ENCODE data around the gene NTN1.

Gene NTN1

DNA sequence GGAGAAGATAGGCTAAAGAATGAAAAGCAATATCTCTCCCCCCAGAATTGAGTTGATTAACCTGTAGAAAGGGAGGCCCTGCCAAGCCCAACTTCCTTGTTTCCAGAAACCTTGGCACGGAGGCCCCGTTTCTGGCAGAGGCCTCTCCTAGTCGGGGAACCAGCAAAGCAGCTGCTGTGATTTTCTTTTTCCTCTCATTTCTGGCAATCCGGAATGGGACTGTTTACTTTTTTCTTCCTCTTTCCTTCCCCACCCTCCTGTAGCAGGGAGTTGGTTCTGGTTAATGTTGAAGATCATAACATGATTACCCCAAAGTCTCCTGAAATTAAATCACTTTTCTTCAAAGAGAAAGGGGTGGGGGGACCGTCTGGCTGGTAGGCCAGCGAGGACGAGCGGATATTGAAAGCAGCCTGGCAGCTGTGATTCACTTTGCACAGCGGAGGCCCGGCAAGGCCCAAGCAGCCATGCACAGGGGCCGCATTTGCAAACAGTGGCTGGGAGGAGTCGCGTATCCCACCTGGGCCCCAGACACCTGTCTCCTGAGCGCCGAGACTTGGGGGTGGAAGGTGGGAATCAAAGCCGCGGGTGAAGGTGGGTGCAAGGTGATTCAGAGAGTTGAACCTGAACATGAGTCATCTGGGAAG is 51.5 kb downstream of the NTN1 start:
- TF ChIP-seq, protein P1, sequence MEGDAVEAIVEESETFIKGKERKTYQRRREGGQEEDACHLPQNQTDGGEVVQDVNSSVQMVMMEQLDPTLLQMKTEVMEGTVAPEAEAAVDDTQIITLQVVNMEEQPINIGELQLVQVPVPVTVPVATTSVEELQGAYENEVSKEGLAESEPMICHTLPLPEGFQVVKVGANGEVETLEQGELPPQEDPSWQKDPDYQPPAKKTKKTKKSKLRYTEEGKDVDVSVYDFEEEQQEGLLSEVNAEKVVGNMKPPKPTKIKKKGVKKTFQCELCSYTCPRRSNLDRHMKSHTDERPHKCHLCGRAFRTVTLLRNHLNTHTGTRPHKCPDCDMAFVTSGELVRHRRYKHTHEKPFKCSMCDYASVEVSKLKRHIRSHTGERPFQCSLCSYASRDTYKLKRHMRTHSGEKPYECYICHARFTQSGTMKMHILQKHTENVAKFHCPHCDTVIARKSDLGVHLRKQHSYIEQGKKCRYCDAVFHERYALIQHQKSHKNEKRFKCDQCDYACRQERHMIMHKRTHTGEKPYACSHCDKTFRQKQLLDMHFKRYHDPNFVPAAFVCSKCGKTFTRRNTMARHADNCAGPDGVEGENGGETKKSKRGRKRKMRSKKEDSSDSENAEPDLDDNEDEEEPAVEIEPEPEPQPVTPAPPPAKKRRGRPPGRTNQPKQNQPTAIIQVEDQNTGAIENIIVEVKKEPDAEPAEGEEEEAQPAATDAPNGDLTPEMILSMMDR (IDR thresholded peaks at IDR 0.05; ENCODE audit: extremely low read depth, missing control alignments) = no peak
- DNase-seq (ENCODE audit: low spot score) = no peak

DNA sequence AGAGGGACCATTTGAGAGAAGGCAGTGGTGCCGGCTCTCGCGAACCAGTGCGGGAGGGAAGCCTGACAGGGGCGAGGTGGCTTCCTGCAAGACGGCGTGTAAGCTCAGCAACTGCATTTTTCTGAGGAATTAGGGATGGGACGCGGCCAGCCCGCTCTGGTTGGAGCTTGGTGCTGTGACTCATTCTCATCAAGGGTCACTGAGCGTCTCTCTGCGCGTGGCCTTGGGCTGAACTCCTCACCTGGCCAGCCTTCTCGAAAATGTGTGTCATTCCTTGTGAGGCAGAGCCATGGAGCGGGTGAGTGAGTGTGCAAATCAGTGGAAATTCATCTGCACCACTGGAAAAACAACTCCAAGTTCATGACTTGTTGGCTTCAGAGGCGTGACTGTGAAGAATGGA is 52.8 kb downstream of the NTN1 start:
- TF ChIP-seq, protein P1 (IDR thresholded peaks at IDR 0.05; ENCODE audit: extremely low read depth, missing control alignments) = no peak
- DNase-seq (ENCODE audit: low spot score) = no peak

DNA sequence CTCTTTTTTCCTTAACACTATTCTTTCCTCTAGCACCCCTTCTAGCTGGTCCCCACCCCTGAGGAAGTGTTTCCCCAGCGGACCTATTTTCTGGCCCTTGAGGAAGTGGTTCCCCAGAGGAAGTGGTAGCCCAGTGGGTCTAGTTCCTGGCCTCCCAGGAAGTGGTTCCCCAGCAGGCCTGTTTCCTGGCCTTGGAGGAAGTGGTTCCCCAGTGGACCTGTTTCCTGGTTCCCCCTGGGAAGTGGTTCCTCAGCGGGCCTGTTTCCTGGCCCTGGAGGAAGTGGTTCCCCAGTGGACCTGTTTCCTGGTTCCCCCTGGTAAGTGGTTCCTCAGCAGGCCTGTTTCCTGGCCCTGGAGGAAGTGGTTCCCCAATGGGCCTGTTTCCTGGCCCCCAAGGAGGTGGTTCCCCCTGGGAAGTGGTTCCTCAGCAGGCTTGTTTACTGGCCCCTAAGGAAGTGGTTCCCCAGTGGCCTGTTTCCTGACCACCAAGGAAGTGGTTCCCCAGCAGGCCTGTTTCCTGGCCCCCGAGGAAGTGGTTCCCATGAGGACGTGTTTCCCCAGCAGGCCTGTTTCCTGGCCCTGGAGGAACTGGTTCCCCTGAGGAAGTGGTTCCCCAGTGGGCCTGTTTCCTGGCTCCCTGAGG is 58.3 kb downstream of the NTN1 start:
- no peak for DNase-seq (ENCODE audit: low spot score)
- TF ChIP-seq, protein P1 (IDR thresholded peaks at IDR 0.05; ENCODE audit: extremely low read depth, missing control alignments) = no peak

DNA sequence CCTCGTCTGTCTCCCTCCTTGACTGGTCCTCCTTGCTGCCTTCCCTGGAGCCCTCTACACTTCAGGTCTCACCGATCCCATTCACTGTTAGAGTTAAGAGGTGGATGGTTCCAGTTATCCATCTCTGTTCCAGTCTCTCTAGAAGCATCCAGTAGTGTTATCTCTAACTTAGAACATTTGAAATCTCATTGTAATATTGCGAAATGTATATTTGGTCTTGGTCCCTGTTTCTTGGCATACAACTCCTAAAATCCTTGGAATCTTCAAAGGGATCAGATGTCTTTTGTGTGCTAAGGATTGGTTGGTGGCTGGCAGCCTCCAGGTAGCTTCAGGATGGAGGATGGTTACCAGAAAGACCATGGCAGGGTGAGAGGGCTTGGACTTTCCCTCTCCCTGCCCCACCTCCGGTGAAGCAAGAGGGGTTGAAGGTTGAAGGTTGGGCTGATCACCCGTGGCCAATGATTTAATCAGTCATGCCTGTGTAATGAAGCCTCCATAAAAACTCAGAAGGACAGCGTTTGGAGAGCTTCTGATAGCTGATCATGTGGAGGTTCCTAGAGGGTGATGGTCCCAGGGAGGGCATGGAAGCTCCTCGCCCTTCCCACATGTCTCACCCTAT is 59.1 kb downstream of the NTN1 start:
- TF ChIP-seq, protein P1 (IDR thresholded peaks at IDR 0.05; ENCODE audit: extremely low read depth, missing control alignments) = no peak

DNA sequence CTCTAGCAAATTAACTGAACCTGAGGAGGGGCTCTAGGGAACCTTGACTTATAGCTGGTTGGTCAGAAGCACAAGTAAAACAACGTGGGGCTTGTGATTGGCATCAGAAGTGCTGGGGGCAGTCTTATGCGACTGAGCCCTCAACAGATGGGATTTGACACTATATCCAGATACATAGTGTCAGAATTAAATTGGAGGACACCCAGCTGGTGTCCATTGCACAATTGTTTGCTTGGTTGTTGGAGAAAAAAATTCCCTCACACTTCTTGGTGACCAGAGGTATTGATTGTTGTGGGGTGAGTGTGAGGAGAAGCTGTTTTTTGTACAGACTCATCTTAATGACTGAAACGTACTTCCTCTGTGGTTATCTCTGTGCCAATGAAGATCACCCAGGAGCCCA is 59.7 kb downstream of the NTN1 start:
- DNase-seq (ENCODE audit: low spot score) = no peak
- TF ChIP-seq, protein P1 (IDR thresholded peaks at IDR 0.05; ENCODE audit: extremely low read depth, missing control alignments) = no peak

More for the DNA sequence above, 59.1 kb downstream of the NTN1 start:
- DNase-seq (ENCODE audit: low spot score) = no peak

DNA sequence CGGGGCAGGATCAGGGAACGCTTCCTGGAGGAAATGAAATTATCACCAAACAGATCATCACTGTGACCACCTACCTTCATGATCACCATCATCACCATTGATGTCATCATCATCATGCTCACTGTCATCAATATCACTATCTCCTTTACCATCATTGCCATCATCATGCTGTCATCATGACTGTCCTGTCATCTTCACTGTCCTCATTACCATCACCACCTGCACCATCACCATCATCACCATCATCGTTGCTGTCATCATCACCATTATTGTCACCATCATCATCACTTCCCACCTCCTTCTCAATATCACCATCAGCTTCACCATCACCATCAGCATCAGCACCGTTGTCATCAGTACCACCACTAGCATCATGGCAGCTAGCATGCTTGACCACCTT is 65.3 kb downstream of the NTN1 start:
- DNase-seq (ENCODE audit: low spot score) = no peak
- TF ChIP-seq, protein P1 (IDR thresholded peaks at IDR 0.05; ENCODE audit: extremely low read depth, missing control alignments) = no peak

DNA sequence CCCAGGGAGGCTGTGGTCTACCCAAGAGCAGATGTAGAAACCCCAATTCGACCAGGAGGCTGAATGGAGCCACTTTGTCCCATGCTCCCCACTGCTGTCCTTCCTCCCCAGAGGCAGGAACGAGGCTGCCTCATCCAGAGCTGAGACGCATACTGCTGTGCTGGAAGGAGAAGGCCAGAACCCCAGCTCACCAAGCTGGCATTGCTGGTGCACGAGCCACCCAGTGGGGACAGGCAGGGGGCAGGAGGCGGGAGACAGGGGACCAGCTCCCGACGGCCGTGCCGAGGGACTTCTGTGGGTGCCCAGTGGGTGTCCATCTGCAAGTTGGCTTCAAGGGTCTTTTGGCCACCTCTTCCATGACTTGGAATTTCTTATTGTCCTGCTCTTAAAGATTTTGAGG is 66.6 kb downstream of the NTN1 start:
- TF ChIP-seq, protein P1 (IDR thresholded peaks at IDR 0.05; ENCODE audit: extremely low read depth, missing control alignments) = no peak
- DNase-seq (ENCODE audit: low spot score) = no peak

Data from GM20000 (cell line).